Measurements from ENCODE around the gene VIT.

The VIT gene

DNA sequence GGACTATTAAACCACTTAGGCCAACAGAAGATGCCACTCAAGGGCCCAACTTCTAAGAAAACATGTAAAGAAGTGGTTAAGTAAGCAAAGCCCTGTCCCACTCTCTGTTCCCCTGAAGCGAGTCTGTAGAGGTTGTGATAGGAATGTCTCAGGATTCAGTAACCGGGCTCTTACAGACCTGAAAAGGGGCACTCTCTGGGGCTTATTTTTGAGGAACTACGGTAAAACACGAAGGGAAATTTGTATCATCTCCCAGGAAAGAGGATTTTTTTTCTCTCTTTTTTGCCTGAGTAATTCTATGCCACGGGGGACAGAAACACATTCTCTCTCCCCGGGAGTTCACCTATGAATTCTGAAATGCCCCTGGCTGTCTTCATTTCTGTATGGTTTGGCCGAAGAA, 77.4 kb downstream of the VIT start:
- no peak for DNase-seq

GRCh38 chr2:36775261-36775660, 78.8 kb downstream of the VIT start:
- DNase-seq, result no peak

- DNase-seq, result no peak
Observed at GRCh38 chr2:36775806-36776205, 79.3 kb downstream of the VIT start.

DNA sequence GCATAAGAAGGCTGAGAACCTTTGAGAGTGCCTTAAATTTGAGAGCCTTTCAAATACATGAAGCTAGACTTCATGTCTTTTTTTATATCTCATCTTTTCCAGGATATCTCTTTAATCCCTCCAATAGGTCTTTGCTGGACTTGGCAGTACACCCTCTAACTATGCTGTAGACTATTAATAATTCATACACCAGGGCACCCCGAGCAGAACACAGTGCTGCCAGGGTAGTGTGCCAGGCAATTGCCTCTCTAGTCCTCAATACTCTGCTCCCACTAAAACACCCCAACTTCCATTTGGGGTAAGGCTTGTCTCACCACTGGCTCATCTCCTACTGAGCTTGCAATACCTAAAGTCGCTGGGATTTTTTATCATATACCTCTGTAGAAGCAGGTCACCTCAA, 80.8 kb downstream of the VIT start:
- DNase-seq, result no peak

DNA sequence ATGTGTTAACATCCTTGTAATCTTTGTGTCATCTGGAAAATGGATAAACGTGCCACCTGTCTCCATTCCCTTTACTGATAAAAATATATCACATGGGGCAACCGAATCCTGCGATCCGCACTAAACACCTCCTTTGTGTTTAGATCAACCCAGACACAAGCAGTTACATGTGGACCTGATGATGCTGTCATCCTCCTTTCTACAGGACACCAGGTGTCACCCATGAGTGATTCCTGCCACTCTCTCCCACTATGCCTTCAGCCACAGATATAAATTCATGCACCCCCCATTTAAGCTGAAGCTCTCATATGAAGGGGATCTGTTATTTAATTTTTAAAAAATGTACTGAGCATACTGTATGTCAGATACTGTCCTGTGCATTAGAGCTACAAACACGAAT, 81.3 kb downstream of the VIT start:
- DNase-seq, result no peak

- no peak for DNase-seq
Observed at GRCh38 chr2:36779462-36779861, 83.0 kb downstream of the VIT start.

GRCh38 chr2:36780231-36780839, 83.8 kb downstream of the VIT start:
- DNase-seq, result peak; percentile 36

GRCh38 chr2:36781907-36782720, 85.6 kb downstream of the VIT start:
- DNase-seq, result no peak

DNA sequence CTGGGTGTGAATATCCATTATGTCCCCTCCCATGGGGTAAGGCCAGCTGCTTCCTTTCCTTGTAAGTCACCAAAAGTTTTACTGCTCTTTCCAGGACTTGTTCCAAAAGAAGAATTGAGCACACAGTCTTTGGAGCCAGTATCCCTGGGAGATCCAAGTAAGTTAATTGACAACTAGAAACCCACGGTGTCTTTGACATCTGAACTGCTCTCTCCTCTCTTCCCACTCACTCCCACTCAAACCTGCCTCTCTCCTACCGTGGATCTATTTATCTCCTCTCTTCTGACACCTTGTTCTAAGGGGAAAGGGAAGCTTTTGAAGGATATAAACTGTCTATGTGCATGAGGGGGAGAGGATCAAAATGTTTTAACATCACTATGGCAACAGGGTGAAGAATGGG, 86.7 kb downstream of the VIT start:
- DNase-seq, result no peak

- peak; percentile 23 for DNase-seq
Observed at GRCh38 chr2:36785179-36785795, 88.8 kb downstream of the VIT start.

DNA sequence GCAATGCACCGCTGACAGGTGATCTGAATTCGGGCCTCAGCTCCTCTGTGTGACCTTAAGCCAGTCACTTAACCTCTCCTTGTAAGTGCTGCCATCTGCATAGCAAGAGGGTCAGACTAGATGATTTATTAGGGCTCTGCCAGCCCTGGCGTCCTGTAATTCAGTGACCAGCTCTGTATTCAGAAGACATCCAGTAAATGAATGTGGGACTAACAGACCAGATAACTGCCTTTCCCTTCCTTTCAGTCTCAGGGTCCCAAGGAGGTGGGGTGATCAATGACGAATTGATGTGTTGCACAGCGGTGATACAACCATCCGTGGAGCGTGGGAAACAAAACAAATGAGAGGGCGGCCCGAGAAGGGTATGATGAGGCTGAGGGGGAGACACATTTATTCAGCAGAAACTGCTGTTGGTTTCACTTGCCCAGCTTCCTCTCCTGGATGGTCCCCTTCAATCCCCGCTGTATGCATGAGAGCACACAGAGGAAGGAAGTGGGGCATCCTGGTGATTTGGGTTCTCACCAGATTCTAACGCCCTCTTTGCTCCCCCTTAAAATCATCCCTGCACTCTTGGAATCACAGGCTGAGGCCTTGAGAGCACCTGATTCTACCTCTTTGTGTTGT, 92.8 kb downstream of the VIT start:
- no peak for DNase-seq

- DNase-seq, result no peak
Observed at GRCh38 chr2:36792951-36793350, 96.4 kb downstream of the VIT start.

- DNase-seq, result no peak
Observed at GRCh38 chr2:36797324-36798070, 101.0 kb downstream of the VIT start.

GRCh38 chr2:36798724-36799123, 102.2 kb downstream of the VIT start:
- no peak for DNase-seq

- no peak for DNase-seq
Observed at GRCh38 chr2:36800381-36800780, 103.9 kb downstream of the VIT start.

DNA sequence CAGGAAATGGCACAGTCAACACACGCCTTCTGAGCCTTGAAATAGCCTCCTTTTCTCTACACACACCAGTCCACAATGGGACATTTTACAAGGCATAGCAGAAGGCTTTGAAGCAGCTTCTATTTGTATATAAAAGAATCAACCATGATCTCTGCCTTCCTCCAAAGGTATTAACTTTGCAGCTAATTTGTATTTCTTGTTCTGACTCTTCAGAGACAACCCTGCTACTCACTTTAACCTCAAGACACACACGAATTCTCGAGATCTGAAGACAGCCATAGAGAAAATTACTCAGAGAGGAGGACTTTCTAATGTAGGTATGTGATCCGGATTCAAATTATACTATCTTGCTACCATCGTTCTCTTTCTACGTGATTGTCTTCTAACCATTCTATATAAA, 104.6 kb downstream of the VIT start:
- DNase-seq, result no peak

GRCh38 chr2:36802952-36803351, 106.4 kb downstream of the VIT start:
- DNase-seq, result no peak

DNA sequence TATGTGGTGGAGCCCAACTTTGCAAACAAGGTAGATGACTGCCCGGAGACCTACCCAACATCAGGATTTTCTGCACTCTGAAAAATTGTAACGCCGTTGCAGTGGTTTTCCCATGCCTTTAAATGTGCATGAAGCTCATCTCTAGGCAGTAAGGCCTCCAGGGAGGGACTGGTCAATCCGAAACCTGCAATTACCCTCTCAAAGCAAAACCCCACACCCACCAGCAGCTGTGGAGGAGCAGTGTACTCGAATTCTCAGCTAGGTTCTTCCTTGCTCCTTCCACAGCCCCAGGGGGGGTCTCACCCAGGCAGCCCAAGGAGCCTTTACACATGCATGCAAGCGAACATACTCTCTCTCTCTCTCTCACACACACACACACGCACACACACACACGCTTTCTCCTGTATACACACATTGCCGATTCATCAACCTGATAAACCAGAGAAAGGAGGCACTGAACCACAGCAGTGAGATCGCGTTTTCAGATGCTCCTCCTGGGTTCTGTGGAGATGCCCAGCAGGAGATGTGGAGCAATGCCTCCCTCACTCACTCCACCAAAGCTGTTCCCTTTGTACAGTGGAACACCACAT, 109.2 kb downstream of the VIT start:
- no peak for DNase-seq

GRCh38 chr2:36807223-36807886, 110.8 kb downstream of the VIT start:
- DNase-seq, result no peak

DNA sequence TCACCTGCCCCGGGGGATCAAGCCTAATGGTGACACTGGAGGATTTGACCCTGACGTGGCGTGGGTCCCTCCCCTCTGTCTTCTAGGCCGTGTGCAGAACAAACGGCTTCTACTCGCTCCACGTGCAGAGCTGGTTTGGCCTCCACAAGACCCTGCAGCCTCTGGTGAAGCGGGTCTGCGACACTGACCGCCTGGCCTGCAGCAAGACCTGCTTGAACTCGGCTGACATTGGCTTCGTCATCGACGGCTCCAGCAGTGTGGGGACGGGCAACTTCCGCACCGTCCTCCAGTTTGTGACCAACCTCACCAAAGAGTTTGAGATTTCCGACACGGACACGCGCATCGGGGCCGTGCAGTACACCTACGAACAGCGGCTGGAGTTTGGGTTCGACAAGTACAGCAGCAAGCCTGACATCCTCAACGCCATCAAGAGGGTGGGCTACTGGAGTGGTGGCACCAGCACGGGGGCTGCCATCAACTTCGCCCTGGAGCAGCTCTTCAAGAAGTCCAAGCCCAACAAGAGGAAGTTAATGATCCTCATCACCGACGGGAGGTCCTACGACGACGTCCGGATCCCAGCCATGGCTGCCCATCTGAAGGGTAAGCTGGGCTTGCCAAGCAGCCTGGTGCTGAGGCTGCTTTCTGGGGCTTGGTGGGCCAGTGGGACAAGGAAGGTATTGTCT, 112.0 kb downstream of the VIT start:
- DNase-seq, result no peak

- DNase-seq, result no peak
Observed at GRCh38 chr2:36809069-36809445, 112.5 kb downstream of the VIT start.

DNA sequence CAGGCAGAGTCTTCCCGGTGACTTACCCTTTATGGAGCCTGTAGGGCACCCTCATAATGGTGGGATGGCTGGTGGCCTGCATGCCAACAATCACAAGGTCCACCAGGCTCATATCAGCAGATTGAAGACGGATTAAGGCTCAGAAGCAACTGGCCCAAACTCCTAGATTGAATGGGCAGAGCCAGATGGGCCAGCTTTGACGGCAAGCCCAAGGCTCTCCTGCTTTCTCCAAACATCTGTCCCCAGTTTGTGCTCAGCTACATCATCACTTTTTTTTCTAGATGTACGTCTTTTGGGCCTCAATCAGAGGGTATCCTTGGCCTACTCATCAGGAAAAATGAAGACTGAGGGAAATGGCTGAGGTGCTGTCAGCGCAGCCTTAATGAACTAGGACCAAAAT, 114.6 kb downstream of the VIT start:
- DNase-seq, result no peak

Data from NCI-H774 (cell line).